Uterus (tissue), 2 donors: ENCODE results near the gene LOXL1.

Experiments used
- POLR2A ChIP-seq, 2 donors: fragments of 450-650 bp; IDR thresholded peaks; one replicate each; pipeline ENCODE4 v1.6.1; 2016; ENCODE audit warnings: antibody characterized with exemption in 2 of 2, mild to moderate bottlenecking in 1 of 2, moderate library complexity in 1 of 2
- TF ChIP-seq, protein P1 (sequence below), 4 experiments: fragments of 200-600 bp in 2 of 4; fragments of 450-650 bp in 2 of 4; sonication (generic) in 2 of 4; IDR thresholded peaks; one replicate each; pipeline ENCODE4 v1.5.1; 2016 to 2019; ENCODE audit warnings: antibody characterized with exemption in 4 of 4, mild to moderate bottlenecking in 2 of 4, moderate library complexity in 1 of 4

- no peak for TF ChIP-seq POLR2A (IDR thresholded peaks at IDR 0.05)
- TF ChIP-seq, protein P1, sequence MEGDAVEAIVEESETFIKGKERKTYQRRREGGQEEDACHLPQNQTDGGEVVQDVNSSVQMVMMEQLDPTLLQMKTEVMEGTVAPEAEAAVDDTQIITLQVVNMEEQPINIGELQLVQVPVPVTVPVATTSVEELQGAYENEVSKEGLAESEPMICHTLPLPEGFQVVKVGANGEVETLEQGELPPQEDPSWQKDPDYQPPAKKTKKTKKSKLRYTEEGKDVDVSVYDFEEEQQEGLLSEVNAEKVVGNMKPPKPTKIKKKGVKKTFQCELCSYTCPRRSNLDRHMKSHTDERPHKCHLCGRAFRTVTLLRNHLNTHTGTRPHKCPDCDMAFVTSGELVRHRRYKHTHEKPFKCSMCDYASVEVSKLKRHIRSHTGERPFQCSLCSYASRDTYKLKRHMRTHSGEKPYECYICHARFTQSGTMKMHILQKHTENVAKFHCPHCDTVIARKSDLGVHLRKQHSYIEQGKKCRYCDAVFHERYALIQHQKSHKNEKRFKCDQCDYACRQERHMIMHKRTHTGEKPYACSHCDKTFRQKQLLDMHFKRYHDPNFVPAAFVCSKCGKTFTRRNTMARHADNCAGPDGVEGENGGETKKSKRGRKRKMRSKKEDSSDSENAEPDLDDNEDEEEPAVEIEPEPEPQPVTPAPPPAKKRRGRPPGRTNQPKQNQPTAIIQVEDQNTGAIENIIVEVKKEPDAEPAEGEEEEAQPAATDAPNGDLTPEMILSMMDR (IDR thresholded peaks at IDR 0.05), result no peak
Measured at GRCh38 chr15:73879426-73879825, 46.8 kb upstream of the LOXL1 start.
